ENCODE data around the gene ATXN7.
A peak's percentile ranks its signal among the peaks of the same experiment; 100 is the strongest.

ATXN7 gene

GRCh38 chr3:63964681-63965485, 101.2 kb downstream of the ATXN7 start:
- DNase-seq (ENCODE audit: low spot score) = no peak

GRCh38 chr3:63966007-63966406, 102.3 kb downstream of the ATXN7 start:
- no peak for DNase-seq (ENCODE audit: low spot score)

- DNase-seq (ENCODE audit: low spot score) = no peak
Measured at GRCh38 chr3:63966871-63967270, 103.2 kb downstream of the ATXN7 start.

DNA sequence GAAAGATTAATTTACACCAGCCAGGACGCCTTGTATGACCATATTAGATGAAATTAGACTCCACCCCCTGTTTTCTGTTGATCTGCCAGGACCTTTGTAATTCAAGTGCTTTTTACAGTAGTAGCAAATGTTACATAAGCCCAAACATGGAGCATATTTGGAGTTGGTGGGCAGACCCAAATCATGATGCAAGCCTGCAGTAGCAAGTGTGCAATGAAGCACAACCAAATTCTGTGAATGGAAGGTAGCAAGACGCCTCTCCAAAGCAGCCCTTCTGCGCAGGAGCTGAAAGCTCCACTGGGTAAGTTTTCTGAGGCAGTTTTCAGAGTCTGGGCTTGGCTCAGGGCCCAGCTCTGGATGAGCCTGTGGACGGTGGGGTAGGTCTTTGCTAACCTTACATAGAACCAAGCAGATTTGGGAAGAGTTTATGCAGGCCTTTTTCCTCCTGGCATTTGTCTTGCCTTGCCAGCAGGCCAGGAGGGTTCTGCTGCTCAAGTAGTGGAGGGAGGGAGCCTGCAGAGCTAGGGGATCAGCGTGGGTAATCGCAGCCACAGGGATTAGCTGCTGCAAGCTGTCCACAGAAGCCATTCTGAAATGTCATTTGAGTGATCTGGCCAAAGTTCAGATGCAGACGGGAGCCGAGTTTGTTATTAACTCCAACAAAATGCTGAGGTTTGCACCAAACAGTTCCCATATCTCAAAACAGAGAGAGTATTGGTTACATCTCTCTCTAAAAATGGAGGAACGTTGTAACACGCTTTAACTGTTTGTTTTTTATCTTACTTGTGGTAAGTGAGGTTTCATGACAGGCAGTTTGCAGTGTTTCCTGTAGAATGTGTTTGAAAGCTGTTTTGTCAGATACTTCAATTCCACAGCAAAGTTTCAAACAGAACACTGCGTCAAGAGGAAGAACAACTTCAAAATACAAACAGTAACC, 104.3 kb downstream of the ATXN7 start:
- DNase-seq (ENCODE audit: low spot score) = peak; percentile 71

GRCh38 chr3:63968612-63969350, 105.1 kb downstream of the ATXN7 start:
- no peak for DNase-seq (ENCODE audit: low spot score)

DNA sequence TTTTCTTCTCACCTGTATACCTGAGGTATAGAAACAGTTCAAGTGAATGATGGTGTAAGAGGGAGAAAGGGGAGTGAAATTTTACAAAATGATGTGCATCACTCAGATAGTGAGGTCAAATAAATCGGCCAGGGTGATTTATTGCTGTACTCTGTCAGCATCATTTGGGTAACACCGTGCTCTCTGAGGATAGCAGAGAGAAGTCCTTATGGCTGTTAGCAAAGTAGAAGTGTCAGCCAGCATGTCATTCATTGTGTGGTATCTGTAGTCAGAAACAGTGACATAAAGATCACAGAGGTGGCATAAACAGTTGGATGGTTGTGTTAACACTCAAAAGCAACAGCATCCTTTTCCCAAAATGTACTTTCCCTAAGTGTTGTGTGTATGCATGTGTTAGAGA, 106.2 kb downstream of the ATXN7 start:
- no peak for DNase-seq (ENCODE audit: low spot score)

DNA sequence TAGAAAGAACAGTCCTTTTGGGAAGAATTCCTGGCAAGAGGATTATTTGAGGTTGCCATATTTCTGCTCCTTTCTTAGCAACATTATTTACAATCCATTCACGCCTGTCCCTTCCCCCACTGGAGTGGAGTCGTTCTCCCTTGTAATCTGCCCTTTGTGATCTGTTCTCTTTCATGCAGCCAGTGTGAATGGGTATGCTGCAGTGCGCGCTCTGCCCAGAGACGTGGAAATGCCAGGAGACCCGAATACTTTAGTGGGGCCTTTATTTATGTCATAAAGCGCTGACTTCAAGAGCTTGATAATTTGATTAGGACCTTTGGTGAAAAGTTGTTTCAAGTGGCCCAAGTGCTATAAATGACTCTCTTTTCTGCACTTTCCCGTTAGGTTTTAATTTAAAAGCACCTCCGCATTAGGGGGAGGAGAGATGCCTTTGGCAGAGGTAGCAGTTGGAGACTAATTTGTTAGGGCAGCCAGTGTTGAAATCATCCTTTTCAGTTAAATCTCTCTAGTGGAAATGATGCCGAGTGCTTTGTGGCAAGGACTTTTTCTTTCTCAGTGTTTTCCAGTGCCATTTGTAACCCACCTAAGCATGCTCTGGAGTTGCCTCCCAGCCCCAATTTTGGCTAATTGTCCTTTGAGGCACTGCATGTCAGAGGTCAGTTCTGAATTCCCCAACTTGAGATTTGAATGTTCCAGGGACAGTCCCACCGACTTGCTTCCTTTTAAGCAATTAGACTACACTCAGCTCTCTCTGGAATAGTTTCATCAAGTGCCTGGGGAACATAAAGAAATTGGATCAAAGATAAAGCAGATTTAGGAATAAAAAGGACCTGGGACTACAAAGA, 107.2 kb downstream of the ATXN7 start:
- DNase-seq (ENCODE audit: low spot score) = no peak

- no peak for DNase-seq (ENCODE audit: low spot score)
Measured at GRCh38 chr3:63972196-63972595, 108.5 kb downstream of the ATXN7 start.

DNA sequence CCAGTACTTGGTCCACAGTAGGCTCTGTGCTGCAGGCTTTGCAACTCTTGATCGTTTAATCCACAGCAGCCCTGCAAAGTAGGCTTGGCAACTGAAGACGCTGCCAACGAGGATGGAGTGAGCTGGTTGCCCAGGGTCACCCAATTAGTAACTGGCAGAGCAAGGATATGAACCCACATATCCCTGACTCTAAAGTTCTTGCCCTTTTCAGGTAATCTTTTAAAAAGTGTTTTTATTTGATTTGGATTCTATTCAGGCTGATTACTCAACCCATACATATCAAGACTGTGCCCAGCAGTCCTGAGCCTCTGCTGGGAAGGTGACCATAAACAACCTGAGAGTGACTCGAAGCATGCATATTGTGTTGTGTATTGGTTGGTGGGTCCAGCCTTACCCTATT, 109.3 kb downstream of the ATXN7 start:
- no peak for DNase-seq (ENCODE audit: low spot score)

GRCh38 chr3:63973406-63973805, 109.7 kb downstream of the ATXN7 start:
- DNase-seq (ENCODE audit: low spot score) = no peak

GRCh38 chr3:63974451-63974850, 110.8 kb downstream of the ATXN7 start:
- no peak for DNase-seq (ENCODE audit: low spot score)

DNA sequence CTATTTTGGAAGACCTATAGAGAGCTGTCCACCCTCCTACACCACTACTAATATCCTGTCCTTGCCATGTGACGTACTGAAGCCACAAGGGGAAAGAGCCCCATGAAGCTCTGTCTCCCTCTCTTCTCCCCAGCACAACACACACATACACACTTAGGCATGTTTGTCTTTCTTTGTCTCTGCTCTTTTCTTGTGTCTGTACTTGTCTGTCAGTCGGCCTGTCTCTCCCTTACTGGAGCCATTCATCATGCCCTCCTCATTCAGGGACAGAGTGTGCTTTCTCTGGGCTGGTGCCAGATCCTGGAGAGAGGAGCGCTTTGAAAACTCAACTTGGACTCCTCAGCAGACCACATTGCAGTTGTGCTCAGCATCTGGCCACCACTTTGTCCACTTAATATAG, 112.1 kb downstream of the ATXN7 start:
- DNase-seq (ENCODE audit: low spot score) = no peak

GRCh38 chr3:63976161-63976871, 112.6 kb downstream of the ATXN7 start:
- no peak for DNase-seq (ENCODE audit: low spot score)

- DNase-seq (ENCODE audit: low spot score) = no peak
Measured at GRCh38 chr3:63976872-63977200, 113.2 kb downstream of the ATXN7 start.

DNA sequence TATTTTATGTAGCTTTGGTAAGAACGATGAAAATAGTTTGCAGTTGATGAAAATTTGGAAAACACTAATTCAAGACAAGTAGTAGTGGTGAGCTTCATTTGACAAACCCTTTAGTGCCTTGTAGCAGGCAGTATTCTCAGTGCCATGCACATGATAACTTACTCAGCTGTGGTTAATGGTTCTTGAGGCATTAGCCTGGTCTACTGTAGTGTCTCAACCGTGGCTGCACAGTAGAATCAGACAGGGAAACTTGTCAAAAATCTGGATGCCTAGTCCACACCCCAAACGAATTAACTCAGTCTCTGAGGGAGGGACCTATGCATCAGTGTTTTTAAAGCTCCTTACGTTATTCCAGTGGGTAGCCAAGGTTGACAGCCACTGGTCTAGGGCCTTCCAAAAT, 114.2 kb downstream of the ATXN7 start:
- no peak for DNase-seq (ENCODE audit: low spot score)

DNA sequence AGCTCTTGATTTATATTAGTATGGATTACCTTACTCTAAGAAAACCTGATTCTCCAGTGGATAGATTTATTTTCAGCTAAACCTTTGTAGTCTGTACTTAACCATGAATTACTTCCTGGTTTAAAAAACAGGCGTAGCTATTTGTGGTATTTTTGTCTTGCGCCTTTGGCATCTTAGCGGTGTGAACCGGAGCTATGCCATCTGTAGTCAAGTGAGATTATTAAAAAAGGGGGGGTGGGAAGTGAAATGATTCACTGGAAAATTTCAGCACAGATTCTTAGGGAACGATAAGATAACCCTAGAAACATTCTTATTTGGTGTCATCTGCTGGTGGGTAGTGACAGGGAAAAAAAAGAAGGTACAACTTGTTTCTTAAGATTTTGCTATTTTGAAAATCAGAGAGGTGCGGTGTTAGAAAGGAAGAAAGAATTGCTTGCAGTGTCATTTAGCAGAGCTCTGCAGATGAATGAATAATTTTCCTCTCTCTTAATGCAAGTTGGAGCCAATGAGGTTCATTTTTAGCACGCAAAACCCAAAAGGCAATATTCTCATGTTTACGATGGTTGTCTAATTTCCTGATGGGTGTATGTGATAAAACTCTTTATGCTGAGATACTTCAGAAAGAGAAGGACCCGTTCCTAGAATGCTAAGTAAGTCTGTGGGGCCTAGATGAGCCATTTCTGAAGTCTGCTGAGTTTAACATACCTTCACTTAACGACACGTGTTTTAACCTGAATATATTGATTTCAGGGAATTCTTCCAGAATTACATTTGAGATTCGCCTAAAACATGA, 115.6 kb downstream of the ATXN7 start:
- DNase-seq (ENCODE audit: low spot score) = no peak

GRCh38 chr3:63980019-63980418, 116.4 kb downstream of the ATXN7 start:
- no peak for DNase-seq (ENCODE audit: low spot score)

DNA sequence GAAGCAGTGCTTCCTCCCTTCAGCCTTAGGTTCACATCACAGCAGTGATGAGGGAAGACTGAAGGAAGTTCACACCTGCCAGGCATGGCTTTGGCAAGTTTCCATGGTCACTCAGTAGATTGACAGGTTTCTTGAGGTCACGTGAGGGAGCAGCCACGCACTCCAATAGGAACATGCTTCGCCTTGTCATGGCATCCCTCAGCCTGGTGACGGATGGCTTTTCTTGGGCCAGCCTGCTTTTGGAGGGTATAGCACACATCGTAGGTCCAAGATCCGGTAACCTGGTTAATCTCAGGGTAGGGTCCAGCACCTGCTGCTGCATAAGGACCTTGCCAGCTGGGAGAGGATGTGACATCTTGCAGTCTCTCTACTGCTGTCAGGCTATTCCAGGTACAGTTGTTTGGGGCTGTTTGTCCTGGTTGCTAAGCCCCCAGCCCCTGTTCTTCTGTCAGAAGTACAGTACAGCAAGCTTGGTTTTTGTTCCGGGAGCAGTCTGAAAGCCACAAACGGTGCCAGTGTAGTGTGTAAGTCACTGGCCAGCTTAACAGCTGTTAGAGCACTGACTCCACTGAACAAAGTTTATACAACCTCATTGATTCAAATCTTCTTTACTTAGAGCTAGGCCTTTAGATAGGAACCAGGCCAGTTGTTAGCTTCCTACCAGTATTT, 117.3 kb downstream of the ATXN7 start:
- no peak for DNase-seq (ENCODE audit: low spot score)

GRCh38 chr3:63981980-63982379, 118.3 kb downstream of the ATXN7 start:
- no peak for DNase-seq (ENCODE audit: low spot score)

GRCh38 chr3:63984391-63984790, 120.7 kb downstream of the ATXN7 start:
- no peak for DNase-seq (ENCODE audit: low spot score)
